ENCODE measurements around the gene XYLB.

DNA sequence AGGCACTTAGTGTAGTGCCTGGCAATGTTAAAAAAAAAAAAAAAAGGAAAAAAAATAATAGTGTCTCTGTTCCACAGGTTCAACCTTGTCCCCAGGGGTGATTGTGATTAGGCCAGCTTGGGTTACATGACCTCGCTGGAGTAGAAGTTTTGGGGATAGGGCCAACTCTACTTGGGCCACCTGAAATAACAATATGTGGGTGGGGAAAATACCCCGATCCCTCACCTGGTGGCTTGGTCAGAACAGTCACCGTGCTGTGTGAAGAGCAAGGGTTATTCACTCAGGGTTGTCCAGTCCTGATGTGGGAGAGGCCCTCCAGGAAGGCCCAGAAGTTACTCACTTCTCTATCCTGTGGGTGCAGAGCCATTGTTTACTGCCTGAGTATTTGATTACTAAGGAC is 19.5 kb downstream of the XYLB start:
- TF ChIP-seq, protein P1, sequence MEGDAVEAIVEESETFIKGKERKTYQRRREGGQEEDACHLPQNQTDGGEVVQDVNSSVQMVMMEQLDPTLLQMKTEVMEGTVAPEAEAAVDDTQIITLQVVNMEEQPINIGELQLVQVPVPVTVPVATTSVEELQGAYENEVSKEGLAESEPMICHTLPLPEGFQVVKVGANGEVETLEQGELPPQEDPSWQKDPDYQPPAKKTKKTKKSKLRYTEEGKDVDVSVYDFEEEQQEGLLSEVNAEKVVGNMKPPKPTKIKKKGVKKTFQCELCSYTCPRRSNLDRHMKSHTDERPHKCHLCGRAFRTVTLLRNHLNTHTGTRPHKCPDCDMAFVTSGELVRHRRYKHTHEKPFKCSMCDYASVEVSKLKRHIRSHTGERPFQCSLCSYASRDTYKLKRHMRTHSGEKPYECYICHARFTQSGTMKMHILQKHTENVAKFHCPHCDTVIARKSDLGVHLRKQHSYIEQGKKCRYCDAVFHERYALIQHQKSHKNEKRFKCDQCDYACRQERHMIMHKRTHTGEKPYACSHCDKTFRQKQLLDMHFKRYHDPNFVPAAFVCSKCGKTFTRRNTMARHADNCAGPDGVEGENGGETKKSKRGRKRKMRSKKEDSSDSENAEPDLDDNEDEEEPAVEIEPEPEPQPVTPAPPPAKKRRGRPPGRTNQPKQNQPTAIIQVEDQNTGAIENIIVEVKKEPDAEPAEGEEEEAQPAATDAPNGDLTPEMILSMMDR (IDR thresholded peaks at IDR 0.05) = no peak
- TF ChIP-seq POLR2A (IDR thresholded peaks at IDR 0.05) (no peak), EP300 (IDR thresholded peaks at IDR 0.05) (no peak)

Measured in ovary (tissue), 3 donors.